ENCODE results near the gene STK33. TPM values are rescaled to one million over a fixed set of nuclear protein-coding genes. Genes with fewer than 3 reads are reported as not detected.

The STK33 gene
- total RNA-seq, 2 experiments from 2014 or later: not detected

DNA sequence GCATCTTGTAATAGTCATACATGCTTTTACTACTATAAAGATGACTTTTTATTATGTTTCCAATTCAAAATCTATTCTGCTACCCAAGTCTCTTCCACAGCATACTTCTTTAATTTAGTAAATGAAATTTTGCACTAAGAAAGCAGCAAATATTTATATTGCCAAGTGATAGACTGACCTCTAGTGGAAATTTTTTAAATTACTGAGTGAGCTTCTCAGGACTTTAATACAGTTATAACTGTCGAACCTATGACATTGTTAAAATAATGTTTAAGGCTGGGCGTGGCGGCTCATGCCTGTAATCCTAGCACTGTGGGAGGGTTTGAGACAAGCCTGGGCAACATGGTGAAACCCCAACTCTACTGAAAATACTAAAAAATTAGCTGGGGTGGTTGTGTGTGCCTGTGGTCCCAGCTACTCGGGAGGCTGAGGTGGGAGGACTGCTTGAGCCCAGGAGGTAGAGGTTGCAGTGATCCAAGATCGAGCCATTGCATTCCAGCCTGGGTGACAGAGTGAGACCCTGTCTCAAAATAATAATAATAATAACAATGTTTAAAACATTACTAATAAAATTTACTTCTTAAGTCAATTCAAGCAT is 27.3 kb downstream of the STK33 start:
- Histone ChIP-seq H3K4me1 (ENCODE audit: insufficient read depth, low read length) (no peaks in the 10 kb centered on the region), H3K4me3 (ENCODE audit: low read length) (no peak overlapping the region), H3K36me3 (ENCODE audit: insufficient read depth, low read length) (no peaks in the 10 kb centered on the region), H3K9me3 (ENCODE audit: control insufficient read depth in 1 of 2, insufficient read depth in 1 of 2, low read length in 2 of 2) (no peaks in the 10 kb centered on the region), H3K27ac (ENCODE audit: low read depth in 1 of 2, low read length in 2 of 2) (no peak overlapping the region), H3K27me3 (ENCODE audit: control insufficient read depth in 1 of 2, insufficient read depth in 2 of 2, low read length in 2 of 2) (peaks cover 1 to 9% of the 10 kb centered on the region in 2 experiments)
- Mint-ChIP-seq H3K9me3 (no peaks in the 10 kb centered on the region), H3K27me3 (peaks cover 56% of the 10 kb centered on the region), H3K36me3 (ENCODE audit: low read depth) (no peaks in the 10 kb centered on the region), H3K27ac (no peak overlapping the region), H3K4me1 (ENCODE audit: low read depth) (no peaks in the 10 kb centered on the region), H3K4me3 (no peak overlapping the region)
- CTCF ChIA-PET: interaction anchor here (1.1 to 2.0 kb wide), 2 partner anchors 303 to 534 kb away, joined by 3 to 6 read pairs; partner anchors contain the start of gene LMO1
- POLR2A ChIA-PET: no interaction called here
- DNase-seq (peak in 3 of 14 experiments; percentile 39 to 46 (median 46)), ATAC-seq (ENCODE audit: poor library complexity) (no peak)
- intact Hi-C loops (cut with DNase I, micrococcal nuclease): loop anchor here (1.0 to 10.0 kb wide), 6 partner anchors 341 to 562 kb away; no protein-coding TSS in a partner anchor
- TF ChIP-seq CTCF (IDR thresholded peaks at IDR 0.05): peak; percentile 76

- intact Hi-C loops (cut with DNase I, micrococcal nuclease): loop anchor here in 1 of 2 experiments (10.0 kb wide), 1 partner anchor 560 kb away; no protein-coding TSS in a partner anchor
- peaks cover 3% of the 10 kb centered on the region for H3K9me3 Mint-ChIP-seq
- DNase-seq (no peak), ATAC-seq (ENCODE audit: poor library complexity) (no peak)
- H3K4me1 Mint-ChIP-seq (ENCODE audit: low read depth): no peaks in the 10 kb centered on the region
- H3K27ac ChIP-seq (ENCODE audit: low read depth in 1 of 2, low read length in 2 of 2): no peak overlapping the region
- no peak overlapping the region for H3K27ac Mint-ChIP-seq
- H3K4me3 ChIP-seq (ENCODE audit: low read length): no peak overlapping the region
- POLR2A ChIA-PET: no interaction called here
- peaks cover 3 to 5% of the 10 kb centered on the region in 2 experiments for H3K27me3 ChIP-seq (ENCODE audit: control insufficient read depth in 1 of 2, insufficient read depth in 2 of 2, low read length in 2 of 2)
- H3K36me3 Mint-ChIP-seq (ENCODE audit: low read depth): no peaks in the 10 kb centered on the region
- no peak overlapping the region for H3K4me3 Mint-ChIP-seq
- no peaks in the 10 kb centered on the region for H3K36me3 ChIP-seq (ENCODE audit: insufficient read depth, low read length)
- CTCF ChIA-PET: no interaction called here
- TF ChIP-seq CTCF (IDR thresholded peaks at IDR 0.05): no peak
- no peaks in the 10 kb centered on the region for H3K4me1 ChIP-seq (ENCODE audit: insufficient read depth, low read length)
- H3K9me3 ChIP-seq (ENCODE audit: control insufficient read depth in 1 of 2, insufficient read depth in 1 of 2, low read length in 2 of 2): no peaks in the 10 kb centered on the region
- H3K27me3 Mint-ChIP-seq: peaks cover 56% of the 10 kb centered on the region
These were observed 29.5 kb downstream of the STK33 start for GRCh38 chr11:8564526-8564925.

DNA sequence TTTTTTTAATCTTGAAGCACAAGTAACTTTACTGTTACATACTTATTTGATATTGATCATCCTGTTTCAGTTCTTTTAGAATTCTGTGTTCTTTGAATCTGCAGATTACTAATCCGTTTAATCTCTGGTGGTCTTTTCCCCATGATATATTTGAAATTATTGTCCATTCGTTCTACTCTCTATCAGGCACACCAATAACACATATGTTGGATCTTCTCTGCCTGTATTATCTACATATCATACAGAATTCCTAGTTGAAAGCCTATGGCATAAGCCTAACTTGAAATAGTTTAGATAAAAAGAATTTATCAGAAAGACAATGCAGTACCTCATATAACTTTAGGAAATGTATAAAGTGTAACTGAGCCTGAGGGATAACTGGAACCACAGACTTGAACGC is 32.6 kb downstream of the STK33 start:
- H3K27ac ChIP-seq (ENCODE audit: low read depth in 1 of 2, low read length in 2 of 2): no peak overlapping the region
- DNase-seq (no peak), ATAC-seq (ENCODE audit: poor library complexity) (no peak)
- POLR2A ChIA-PET: no interaction called here
- no peaks in the 10 kb centered on the region for H3K36me3 ChIP-seq (ENCODE audit: insufficient read depth, low read length)
- no peaks in the 10 kb centered on the region for H3K4me1 Mint-ChIP-seq (ENCODE audit: low read depth)
- no peaks in the 10 kb centered on the region for H3K9me3 ChIP-seq (ENCODE audit: control insufficient read depth in 1 of 2, insufficient read depth in 1 of 2, low read length in 2 of 2)
- H3K4me3 ChIP-seq (ENCODE audit: low read length): no peak overlapping the region
- peaks cover 41% of the 10 kb centered on the region for H3K27me3 Mint-ChIP-seq
- CTCF ChIA-PET: no interaction called here
- H3K9me3 Mint-ChIP-seq: peaks cover 3% of the 10 kb centered on the region
- TF ChIP-seq CTCF (IDR thresholded peaks at IDR 0.05): no peak
- H3K36me3 Mint-ChIP-seq (ENCODE audit: low read depth): no peaks in the 10 kb centered on the region
- no peak overlapping the region for H3K4me3 Mint-ChIP-seq
- H3K27me3 ChIP-seq (ENCODE audit: control insufficient read depth in 1 of 2, insufficient read depth in 2 of 2, low read length in 2 of 2): peaks cover 5 to 8% of the 10 kb centered on the region in 2 experiments
- no peaks in the 10 kb centered on the region for H3K4me1 ChIP-seq (ENCODE audit: insufficient read depth, low read length)
- intact Hi-C loops (cut with DNase I, micrococcal nuclease): loop anchor here in 1 of 2 experiments (10.0 kb wide), 1 partner anchor 557 kb away; no protein-coding TSS in a partner anchor
- no peak overlapping the region for H3K27ac Mint-ChIP-seq
